Measurements from ENCODE around the gene HOXB3. TPM values are rescaled to one million over a fixed set of nuclear protein-coding genes. Genes with fewer than 3 reads are reported as not detected.

Gene HOXB3
- total RNA-seq, 4 donors from 2014 or later, result 2.5 to 11.1 (median 5.8) TPM

DNA sequence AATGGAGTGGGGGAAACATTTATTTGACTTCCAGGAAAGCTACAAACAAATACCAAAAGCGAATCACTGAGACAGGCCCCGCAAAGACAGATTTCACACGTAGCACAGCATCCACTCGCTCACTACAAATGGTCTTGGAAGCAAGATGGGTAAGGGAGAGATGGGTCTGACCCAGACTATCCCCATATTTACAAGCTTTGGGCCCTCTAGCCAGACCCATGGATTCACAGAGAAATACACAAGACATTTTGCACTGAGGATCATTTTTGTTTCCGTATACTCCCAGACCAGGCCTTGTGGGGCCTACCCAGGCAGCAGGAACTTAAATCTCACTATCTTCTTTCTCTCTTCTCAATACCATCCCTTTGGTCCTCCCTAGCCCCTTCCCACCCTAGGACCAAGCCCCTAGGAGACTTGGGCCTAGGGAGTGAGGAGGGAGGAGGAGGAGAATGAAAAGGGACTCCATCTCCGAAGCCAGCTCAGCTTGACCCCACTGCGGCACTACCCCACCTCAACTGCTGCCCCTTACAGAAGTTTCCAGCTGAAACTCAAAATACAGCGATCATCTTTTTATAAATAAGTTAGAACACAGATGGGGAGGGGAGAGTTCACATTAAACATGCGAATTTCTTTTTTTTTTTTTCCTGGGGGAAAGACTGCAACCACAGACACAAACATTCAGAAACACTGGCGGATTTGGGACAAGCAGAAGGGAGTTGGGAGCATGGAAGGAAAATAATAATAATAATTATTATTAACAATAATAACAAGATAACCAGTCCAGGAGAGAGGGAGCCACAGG lies 1.4 kb upstream of the HOXB3 start:
- peaks cover 0 to 100% (median 23%) of the 10 kb centered on the region in 4 donors for H3K27me3 ChIP-seq
- 83 to 94% methylated on average over 10 of the region's 10 CpGs for WGBS, 2 donors
- H3K36me3 ChIP-seq, result no peaks in the 10 kb centered on the region
- TF ChIP-seq, protein P1, sequence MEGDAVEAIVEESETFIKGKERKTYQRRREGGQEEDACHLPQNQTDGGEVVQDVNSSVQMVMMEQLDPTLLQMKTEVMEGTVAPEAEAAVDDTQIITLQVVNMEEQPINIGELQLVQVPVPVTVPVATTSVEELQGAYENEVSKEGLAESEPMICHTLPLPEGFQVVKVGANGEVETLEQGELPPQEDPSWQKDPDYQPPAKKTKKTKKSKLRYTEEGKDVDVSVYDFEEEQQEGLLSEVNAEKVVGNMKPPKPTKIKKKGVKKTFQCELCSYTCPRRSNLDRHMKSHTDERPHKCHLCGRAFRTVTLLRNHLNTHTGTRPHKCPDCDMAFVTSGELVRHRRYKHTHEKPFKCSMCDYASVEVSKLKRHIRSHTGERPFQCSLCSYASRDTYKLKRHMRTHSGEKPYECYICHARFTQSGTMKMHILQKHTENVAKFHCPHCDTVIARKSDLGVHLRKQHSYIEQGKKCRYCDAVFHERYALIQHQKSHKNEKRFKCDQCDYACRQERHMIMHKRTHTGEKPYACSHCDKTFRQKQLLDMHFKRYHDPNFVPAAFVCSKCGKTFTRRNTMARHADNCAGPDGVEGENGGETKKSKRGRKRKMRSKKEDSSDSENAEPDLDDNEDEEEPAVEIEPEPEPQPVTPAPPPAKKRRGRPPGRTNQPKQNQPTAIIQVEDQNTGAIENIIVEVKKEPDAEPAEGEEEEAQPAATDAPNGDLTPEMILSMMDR (IDR thresholded peaks at IDR 0.05), result no peak
- no peak for TF ChIP-seq POLR2A (IDR thresholded peaks at IDR 0.05)
- no peak for DNase-seq
- intact Hi-C loops (cut with DNase I), result loop anchor here (5.0 kb wide), 1 partner anchor 254 kb away; no protein-coding TSS in a partner anchor
- H3K4me1 ChIP-seq, result peaks cover 8 to 46% (median 32%) of the 10 kb centered on the region in 3 donors
- H3K27ac ChIP-seq, result no peak overlapping the region
- H3K4me3 ChIP-seq, result peak overlapping the region in 1 of 4 donors; percentile 38
- H3K9me3 ChIP-seq, result no peaks in the 10 kb centered on the region

DNA sequence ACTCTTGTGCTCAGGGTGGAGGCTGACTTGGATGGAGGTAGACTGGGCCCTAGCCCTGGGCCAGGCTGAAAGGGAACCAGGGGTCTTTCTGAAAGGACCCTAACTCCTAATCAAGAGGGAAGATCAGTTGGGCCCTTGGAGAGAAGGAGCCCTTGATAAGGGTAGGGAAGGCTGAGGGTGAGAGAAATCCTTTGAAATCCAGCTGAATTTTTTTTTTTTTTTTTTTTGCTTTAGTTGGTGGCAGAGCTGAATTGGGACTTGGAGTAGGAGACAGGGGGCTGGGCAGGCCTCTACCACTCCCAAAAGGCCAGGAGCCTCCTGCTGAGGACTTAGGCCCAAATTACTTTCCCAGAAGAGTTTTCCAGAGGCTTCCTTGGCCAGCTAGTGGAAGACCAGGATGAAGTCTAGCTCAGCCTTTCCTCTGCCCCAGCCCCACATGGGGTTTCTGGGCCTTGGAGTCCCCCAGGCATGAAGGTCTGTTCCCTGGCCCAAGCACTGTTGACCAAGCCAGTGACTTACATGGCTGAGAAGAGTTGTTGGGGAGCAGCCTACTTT lies 643 bp upstream of the HOXB3 start:
- peaks cover 0 to 100% (median 20%) of the 10 kb centered on the region in 4 donors for H3K27me3 ChIP-seq
- H3K4me1 ChIP-seq, result peaks cover 8 to 48% (median 28%) of the 10 kb centered on the region in 3 donors
- H3K9me3 ChIP-seq, result no peaks in the 10 kb centered on the region
- H3K4me3 ChIP-seq, result no peak overlapping the region
- H3K27ac ChIP-seq, result no peak overlapping the region
- no peak for DNase-seq
- TF ChIP-seq POLR2A (IDR thresholded peaks at IDR 0.05), result no peak
- TF ChIP-seq, protein P1 (IDR thresholded peaks at IDR 0.05), result no peak
- intact Hi-C loops (cut with DNase I), result loop anchor here (5.0 kb wide), 1 partner anchor 253 kb away; no protein-coding TSS in a partner anchor
- H3K36me3 ChIP-seq, result no peaks in the 10 kb centered on the region

DNA sequence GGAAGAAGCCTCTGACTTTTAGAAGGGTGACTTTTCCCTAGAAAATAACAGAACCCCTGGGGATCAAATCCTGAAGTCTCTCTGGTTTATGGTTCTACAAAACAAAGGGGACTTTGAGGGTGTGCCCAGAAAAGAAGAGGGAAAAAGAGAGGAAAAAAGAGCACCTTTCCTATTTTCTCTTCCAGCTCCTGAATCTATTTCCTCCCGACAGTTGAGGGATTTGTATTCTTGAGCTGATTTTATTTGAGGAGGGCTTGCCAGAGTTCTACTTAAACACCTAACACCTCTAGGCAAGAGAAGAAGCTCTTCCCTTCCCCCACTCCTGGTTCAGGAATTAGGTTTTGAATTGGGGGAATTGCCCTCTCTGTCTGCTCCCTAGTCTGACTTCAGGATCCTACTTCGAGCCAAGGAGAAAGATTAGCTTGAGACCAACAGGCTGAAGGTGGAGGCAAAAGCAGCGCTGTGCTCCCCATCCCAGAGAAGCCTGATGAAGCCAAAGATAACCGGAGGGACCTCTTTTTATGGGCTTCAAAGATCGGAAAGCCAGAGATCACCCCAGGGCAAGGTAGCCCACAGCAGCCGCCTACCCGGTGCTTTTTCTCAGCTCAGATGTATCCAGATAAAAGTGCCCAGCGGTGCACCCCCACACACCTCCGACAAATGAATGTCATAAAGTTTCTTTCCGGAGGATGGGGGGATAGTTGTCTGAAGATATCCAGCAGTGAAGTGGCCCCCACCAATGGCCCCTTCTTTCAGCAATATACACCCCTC lies 796 bp downstream of the HOXB3 start:
- Histone ChIP-seq H3K4me3 (no peak overlapping the region), H3K36me3 (no peaks in the 10 kb centered on the region), H3K27ac (no peak overlapping the region), H3K4me1 (peaks cover 3 to 57% (median 35%) of the 10 kb centered on the region in 3 donors), H3K27me3 (peaks cover 0 to 100% (median 12%) of the 10 kb centered on the region in 4 donors), H3K9me3 (no peaks in the 10 kb centered on the region)
- no peak for DNase-seq
- WGBS, 2 donors, result 66 to 73% methylated on average over 2 to 5 of the region's 10 CpGs
- TF ChIP-seq POLR2A (IDR thresholded peaks at IDR 0.05), result no peak
- TF ChIP-seq, protein P1 (IDR thresholded peaks at IDR 0.05), result no peak
- intact Hi-C loops (cut with DNase I), result no loop called here

DNA sequence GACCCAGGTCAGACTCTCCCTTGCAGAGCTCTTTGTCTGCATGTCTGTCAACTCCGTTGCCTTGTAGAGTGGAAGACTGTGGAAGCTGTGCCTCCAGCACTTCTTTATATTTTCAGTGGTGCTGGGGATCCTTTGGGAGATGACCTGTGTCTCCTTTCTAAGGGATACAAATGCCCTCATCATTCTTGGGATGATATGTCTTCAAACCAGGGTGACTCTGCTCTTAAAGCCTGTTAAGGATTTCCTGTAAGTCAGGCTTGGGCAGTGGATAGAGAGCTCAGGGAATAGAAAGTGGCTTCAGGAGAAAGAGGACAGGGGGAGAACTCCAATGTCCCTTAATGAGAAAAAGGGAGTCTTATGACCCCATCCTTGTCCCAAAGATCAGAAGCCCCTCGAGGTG lies 1.5 kb downstream of the HOXB3 start:
- H3K4me1 ChIP-seq, result peaks cover 0 to 55% (median 30%) of the 10 kb centered on the region in 3 donors
- peaks cover 0 to 100% (median 10%) of the 10 kb centered on the region in 4 donors for H3K27me3 ChIP-seq

More for the DNA sequence above, 1.5 kb downstream of the HOXB3 start:
- 59 to 72% methylated on average over 2 of the region's 2 CpGs for WGBS, 2 donors
- no peak overlapping the region for H3K4me3 ChIP-seq
- intact Hi-C loops (cut with DNase I), result no loop called here
- no peaks in the 10 kb centered on the region for H3K36me3 ChIP-seq
- no peak overlapping the region for H3K27ac ChIP-seq
- no peaks in the 10 kb centered on the region for H3K9me3 ChIP-seq
- no peak for TF ChIP-seq POLR2A (IDR thresholded peaks at IDR 0.05)
- TF ChIP-seq, protein P1 (IDR thresholded peaks at IDR 0.05), result no peak
- no peak for DNase-seq
